MCF 10A (cell line): ENCODE results near the gene SLC46A1. TPM values are rescaled to one million over a fixed set of nuclear protein-coding genes. Genes with fewer than 3 reads are reported as not detected.

Experiments used
- BruUV-seq: library from RNA; stranded (reverse); fragments of 400-500 nt; replicated peaks from 2 replicates; lab custom pipeline; 2021; lab: Mats Ljungman, UMichigan
- CTCF ChIA-PET: fragments of 300-600 bp; sonication (Branson Sonifier 250); formaldehyde crosslinking; extraction: SDS; loops from one replicate; lab custom pipeline; 2021; ENCODE audit warnings: antibody characterized with exemption, inconsistent platforms; lab: Yijun Ruan, JAX
- POLR2A ChIA-PET: fragments of 300-600, 350-650 bp; sonication (Branson Sonifier 250); formaldehyde crosslinking; extraction: SDS; loops from one replicate; lab custom pipeline; 2020; ENCODE audit warnings: antibody characterized with exemption, inconsistent platforms; lab: Yijun Ruan, JAX
- DNase-seq: peaks from one replicate; pipeline ENCODE4 v3.0.0-alpha.2; 2018; ENCODE audit not compliant: unreplicated experiment
- H3K27ac Mint-ChIP-seq: one replicate; pipeline ENCODE4 v1.8.0; 2022; ENCODE audit warnings: mild to moderate bottlenecking, low read depth, mixed read lengths; ENCODE audit not compliant: unreplicated experiment
- H3K27me3 Mint-ChIP-seq: one replicate; pipeline ENCODE4 v1.8.0; 2022; ENCODE audit warnings: mixed read lengths; ENCODE audit not compliant: insufficient read depth, unreplicated experiment
- H3K36me3 Mint-ChIP-seq: one replicate; pipeline ENCODE4 v1.8.0; 2022; ENCODE audit warnings: mild to moderate bottlenecking, moderate library complexity, mixed read lengths; ENCODE audit not compliant: insufficient read depth, unreplicated experiment
- H3K4me1 Mint-ChIP-seq: one replicate; pipeline ENCODE4 v1.8.0; 2022; ENCODE audit warnings: mixed read lengths; ENCODE audit not compliant: insufficient read depth, unreplicated experiment
- H3K4me3 Mint-ChIP-seq: one replicate; pipeline ENCODE4 v1.8.0; 2022; ENCODE audit warnings: mild to moderate bottlenecking, moderate library complexity, mixed read lengths; ENCODE audit not compliant: unreplicated experiment
- H3K9me3 Mint-ChIP-seq: one replicate; pipeline ENCODE4 v1.8.0; 2022; ENCODE audit warnings: mixed read lengths; ENCODE audit not compliant: unreplicated experiment
- CTCF ChIP-seq: fragments of 200-600 bp; IDR thresholded peaks from one replicate; pipeline ENCODE4 v1.8.0; 2022; ENCODE audit warnings: antibody characterized with exemption, mild to moderate bottlenecking; ENCODE audit not compliant: unreplicated experiment
- intact Hi-C: fragments of 100-400 bp; cut with micrococcal nuclease; formaldehyde crosslinking; loops from 2 replicates; pipeline ENCODE4 v1.14.1; 2022
- total RNA-seq: library from RNA; stranded (reverse); gene quantifications from 2 replicates; pipeline ENCODE4 v1.2.3, GENCODE V29; 2022

The SLC46A1 gene
- total RNA-seq, 1 experiment from 2014 or later = 18.4 TPM

GRCh38 chr17:28347261-28347891 lies 58.6 kb downstream of the SLC46A1 start:
- Mint-ChIP-seq H3K4me3 (no peak overlapping the region), H3K27me3 (no peaks in the 10 kb centered on the region), H3K4me1 (peaks cover 12% of the 10 kb centered on the region), H3K9me3 (no peaks in the 10 kb centered on the region), H3K27ac (peak overlapping the region; percentile 54), H3K36me3 (peaks cover 86% of the 10 kb centered on the region)
- ChIA-PET POLR2A (interaction anchor here (0.7 to 5.8 kb wide), 21 partner anchors 9 to 148 kb away, joined by 3 to 85 read pairs (median 4); partner anchors contain the start of genes IFT20, POLDIP2, TMEM97 and TNFAIP1), CTCF (interaction anchor here (0.6 to 4.4 kb wide), 13 partner anchors 9 to 194 kb away, joined by 3 to 23 read pairs (median 4); partner anchors contain the start of gene POLDIP2)
- DNase-seq = peak; percentile 91
- TSS peak; percentile 30 for BruUV-seq
- intact Hi-C loops = no loop called here
- TF ChIP-seq CTCF = no peak

- no peak for TF ChIP-seq CTCF
- ChIA-PET CTCF (interaction anchor here (0.6 to 4.4 kb wide), 15 partner anchors 8 to 146 kb away, joined by 3 to 23 read pairs (median 4); partner anchors contain the start of genes IFT20, POLDIP2 and TNFAIP1), POLR2A (interaction anchor here (0.6 to 5.8 kb wide), 20 partner anchors 9 to 276 kb away, joined by 3 to 85 read pairs (median 4); partner anchors contain the start of genes IFT20, POLDIP2, TMEM97 and TNFAIP1)
- Mint-ChIP-seq H3K27ac (peak overlapping the region; percentile 59), H3K4me1 (peaks cover 12% of the 10 kb centered on the region), H3K9me3 (no peaks in the 10 kb centered on the region), H3K4me3 (no peak overlapping the region), H3K36me3 (peaks cover 87% of the 10 kb centered on the region), H3K27me3 (no peaks in the 10 kb centered on the region)
- intact Hi-C loops = no loop called here
- DNase-seq = no peak
- no TSS peak for BruUV-seq
These were observed 59.2 kb downstream of the SLC46A1 start for GRCh38 chr17:28346746-28347246.

- no peak for TF ChIP-seq CTCF
- Mint-ChIP-seq H3K4me1 (peaks cover 12% of the 10 kb centered on the region), H3K4me3 (no peak overlapping the region), H3K9me3 (no peaks in the 10 kb centered on the region), H3K27ac (peak overlapping the region; percentile 59), H3K36me3 (peaks cover 87% of the 10 kb centered on the region), H3K27me3 (no peaks in the 10 kb centered on the region)
- intact Hi-C loops = no loop called here
- POLR2A ChIA-PET = interaction anchor here (0.9 to 5.8 kb wide), 12 partner anchors 8 to 146 kb away, joined by 3 to 85 read pairs (median 7); partner anchors contain the start of genes IFT20, POLDIP2, TMEM97 and TNFAIP1
- CTCF ChIA-PET = interaction anchor here (0.5 to 4.4 kb wide), 9 partner anchors 8 to 113 kb away, joined by 3 to 23 read pairs (median 4); partner anchors contain the start of genes IFT20, POLDIP2 and TNFAIP1
- DNase-seq = no peak
- TSS peak; percentile 5 for BruUV-seq
These were observed 59.8 kb downstream of the SLC46A1 start for GRCh38 chr17:28346199-28346580.
